ENCODE data around the gene SOS2. TPM values are rescaled to one million over a fixed set of nuclear protein-coding genes. Genes with fewer than 3 reads are reported as not detected.

SOS2 gene
- total RNA-seq, 1 experiment from 2014 or later: 13.9 TPM

DNA sequence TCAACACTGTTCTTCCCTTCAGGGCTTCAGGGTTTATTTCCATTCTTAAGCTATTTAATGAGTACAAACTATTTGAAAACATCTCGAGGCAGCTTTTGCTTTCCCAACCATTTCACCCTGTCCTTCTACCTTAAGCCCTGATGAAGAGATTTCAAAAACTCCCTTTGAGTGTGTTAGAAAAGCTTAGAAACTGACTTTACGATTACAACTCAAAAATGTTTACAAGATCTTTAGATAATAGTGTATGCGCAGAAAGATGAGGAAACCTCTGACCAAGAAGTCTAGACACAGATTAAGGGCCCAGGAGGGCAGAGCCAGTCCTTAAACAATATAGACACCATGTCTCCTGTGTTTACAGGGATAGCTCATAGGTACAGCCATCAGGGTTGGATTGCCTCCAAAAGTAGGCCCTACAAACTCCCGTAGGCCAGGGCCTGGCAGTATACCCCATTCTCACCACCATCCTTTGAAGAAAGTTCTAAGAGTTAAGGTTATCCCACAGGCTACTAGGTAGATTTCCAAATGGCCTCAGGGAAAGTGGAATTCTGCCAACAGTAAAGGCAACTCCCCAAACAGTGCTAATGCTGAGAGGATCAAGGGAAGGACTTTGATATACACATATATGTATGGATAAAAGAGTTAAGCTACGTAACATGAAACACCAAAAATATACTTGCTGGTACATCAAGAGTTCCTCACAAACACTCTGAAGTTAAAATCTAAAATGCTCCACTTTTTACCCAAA, 11.4 kb upstream of the SOS2 start:
- H3K4me1 Mint-ChIP-seq (ENCODE audit: low read depth, unreplicated experiment): no peaks in the 10 kb centered on the region
- no peaks in the 10 kb centered on the region for H3K36me3 ChIP-seq (ENCODE audit: control insufficient read depth, insufficient read depth, low read length)
- no TSS peak for BruUV-seq (replicated peaks)
- H3K4me3 ChIP-seq (ENCODE audit: low read depth, low read length): no peak overlapping the region
- intact Hi-C loops (cut with micrococcal nuclease; ENCODE audit: unreplicated experiment): no loop called here
- H3K27ac Mint-ChIP-seq (ENCODE audit: unreplicated experiment): no peak overlapping the region
- DNase-seq: no peak
- TF ChIP-seq, protein P1, sequence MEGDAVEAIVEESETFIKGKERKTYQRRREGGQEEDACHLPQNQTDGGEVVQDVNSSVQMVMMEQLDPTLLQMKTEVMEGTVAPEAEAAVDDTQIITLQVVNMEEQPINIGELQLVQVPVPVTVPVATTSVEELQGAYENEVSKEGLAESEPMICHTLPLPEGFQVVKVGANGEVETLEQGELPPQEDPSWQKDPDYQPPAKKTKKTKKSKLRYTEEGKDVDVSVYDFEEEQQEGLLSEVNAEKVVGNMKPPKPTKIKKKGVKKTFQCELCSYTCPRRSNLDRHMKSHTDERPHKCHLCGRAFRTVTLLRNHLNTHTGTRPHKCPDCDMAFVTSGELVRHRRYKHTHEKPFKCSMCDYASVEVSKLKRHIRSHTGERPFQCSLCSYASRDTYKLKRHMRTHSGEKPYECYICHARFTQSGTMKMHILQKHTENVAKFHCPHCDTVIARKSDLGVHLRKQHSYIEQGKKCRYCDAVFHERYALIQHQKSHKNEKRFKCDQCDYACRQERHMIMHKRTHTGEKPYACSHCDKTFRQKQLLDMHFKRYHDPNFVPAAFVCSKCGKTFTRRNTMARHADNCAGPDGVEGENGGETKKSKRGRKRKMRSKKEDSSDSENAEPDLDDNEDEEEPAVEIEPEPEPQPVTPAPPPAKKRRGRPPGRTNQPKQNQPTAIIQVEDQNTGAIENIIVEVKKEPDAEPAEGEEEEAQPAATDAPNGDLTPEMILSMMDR (IDR thresholded peaks at IDR 0.05; ENCODE audit: insufficient read depth in 1 of 2, low read depth in 1 of 2, low read length in 1 of 2, severe bottlenecking in 1 of 2, unreplicated experiment in 1 of 2): no peak
- no peaks in the 10 kb centered on the region for H3K9me3 ChIP-seq
- ChIA-PET POLR2A (no interaction called here), CTCF (no interaction called here)
- H3K9me3 Mint-ChIP-seq (ENCODE audit: unreplicated experiment): no peaks in the 10 kb centered on the region
- no peaks in the 10 kb centered on the region for H3K27me3 ChIP-seq (replicated peaks; ENCODE audit: control insufficient read depth, insufficient read depth, low read length)
- H3K4me3 Mint-ChIP-seq (ENCODE audit: unreplicated experiment): no peak overlapping the region
- no peaks in the 10 kb centered on the region for H3K4me1 ChIP-seq
- no peaks in the 10 kb centered on the region for H3K27me3 Mint-ChIP-seq (ENCODE audit: insufficient read depth, unreplicated experiment)
- no peaks in the 10 kb centered on the region for H3K36me3 Mint-ChIP-seq (ENCODE audit: insufficient read depth, unreplicated experiment)

- no peaks in the 10 kb centered on the region for H3K9me3 ChIP-seq
- H3K36me3 Mint-ChIP-seq (ENCODE audit: insufficient read depth, unreplicated experiment): no peaks in the 10 kb centered on the region
- H3K4me1 ChIP-seq: no peaks in the 10 kb centered on the region
- no peaks in the 10 kb centered on the region for H3K36me3 ChIP-seq (ENCODE audit: control insufficient read depth, insufficient read depth, low read length)
- no TSS peak for BruUV-seq (replicated peaks)
- intact Hi-C loops (cut with micrococcal nuclease; ENCODE audit: unreplicated experiment): no loop called here
- H3K4me3 ChIP-seq (ENCODE audit: low read depth, low read length): no peak overlapping the region
- ChIA-PET CTCF (no interaction called here), POLR2A (no interaction called here)
- H3K27ac Mint-ChIP-seq (ENCODE audit: unreplicated experiment): no peak overlapping the region
- no peak for DNase-seq
- TF ChIP-seq, protein P1 (IDR thresholded peaks at IDR 0.05; ENCODE audit: insufficient read depth in 1 of 2, low read depth in 1 of 2, low read length in 1 of 2, severe bottlenecking in 1 of 2, unreplicated experiment in 1 of 2): no peak
- H3K27me3 Mint-ChIP-seq (ENCODE audit: insufficient read depth, unreplicated experiment): no peaks in the 10 kb centered on the region
- H3K4me1 Mint-ChIP-seq (ENCODE audit: low read depth, unreplicated experiment): no peaks in the 10 kb centered on the region
- H3K27me3 ChIP-seq (replicated peaks; ENCODE audit: control insufficient read depth, insufficient read depth, low read length): no peaks in the 10 kb centered on the region
- H3K4me3 Mint-ChIP-seq (ENCODE audit: unreplicated experiment): no peak overlapping the region
- no peaks in the 10 kb centered on the region for H3K9me3 Mint-ChIP-seq (ENCODE audit: unreplicated experiment)
Observed at GRCh38 chr14:50242096-50242495, 10.7 kb upstream of the SOS2 start.

DNA sequence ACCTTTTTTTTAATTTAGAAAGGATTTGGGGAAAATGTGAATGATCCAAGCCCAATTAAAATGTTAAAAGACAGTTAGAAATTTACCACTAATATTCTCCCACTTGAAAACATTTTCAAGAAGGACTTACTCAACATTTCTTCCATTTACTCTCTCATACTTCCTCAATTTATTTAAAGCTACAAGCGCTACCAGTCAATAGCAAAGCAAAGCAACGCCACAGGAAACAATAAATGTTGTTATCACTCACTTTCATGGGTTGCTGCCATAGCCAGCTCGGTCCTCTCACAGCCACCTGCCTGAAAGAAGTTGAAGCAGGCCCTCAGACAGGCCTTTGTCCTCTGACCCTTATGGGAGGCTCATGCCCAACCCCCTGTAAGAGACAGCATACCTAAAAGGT, 6.0 kb upstream of the SOS2 start:
- no peaks in the 10 kb centered on the region for H3K4me1 Mint-ChIP-seq (ENCODE audit: low read depth, unreplicated experiment)
- Histone ChIP-seq H3K9me3 (0 out of 2 replicates have a peak, but pooled peaks cover 6% of the 10 kb centered on the region), H3K27me3 (replicated peaks; ENCODE audit: control insufficient read depth, insufficient read depth, low read length) (no peaks in the 10 kb centered on the region), H3K4me1 (no peaks in the 10 kb centered on the region), H3K4me3 (ENCODE audit: low read depth, low read length) (no peak overlapping the region), H3K36me3 (ENCODE audit: control insufficient read depth, insufficient read depth, low read length) (no peaks in the 10 kb centered on the region)
- H3K9me3 Mint-ChIP-seq (ENCODE audit: unreplicated experiment): no peaks in the 10 kb centered on the region
- H3K27ac Mint-ChIP-seq (ENCODE audit: unreplicated experiment): no peak overlapping the region
- H3K27me3 Mint-ChIP-seq (ENCODE audit: insufficient read depth, unreplicated experiment): no peaks in the 10 kb centered on the region
- BruUV-seq (replicated peaks): no TSS peak
- H3K36me3 Mint-ChIP-seq (ENCODE audit: insufficient read depth, unreplicated experiment): no peaks in the 10 kb centered on the region
- intact Hi-C loops (cut with micrococcal nuclease; ENCODE audit: unreplicated experiment): loop anchor here (10.0 kb wide), 1 partner anchor 383 kb away; the partner anchor contains the start of gene NEMF
- ChIA-PET POLR2A (no interaction called here), CTCF (no interaction called here)
- DNase-seq: no peak
- TF ChIP-seq, protein P1 (IDR thresholded peaks at IDR 0.05; ENCODE audit: insufficient read depth in 1 of 2, low read depth in 1 of 2, low read length in 1 of 2, severe bottlenecking in 1 of 2, unreplicated experiment in 1 of 2): no peak
- no peak overlapping the region for H3K4me3 Mint-ChIP-seq (ENCODE audit: unreplicated experiment)

All from Caco-2 (cell line).